ENCODE results near the gene MS4A4A. TPM values are rescaled to one million over a fixed set of nuclear protein-coding genes. Genes with fewer than 3 reads are reported as not detected.

The MS4A4A gene
- polyA plus RNA-seq, 1 donor from 2014 or later: not detected

GRCh38 chr11:60345489-60345888 is 65.0 kb downstream of the MS4A4A start:
- Histone ChIP-seq H3K4me2 (ENCODE audit: low read length) (no peak overlapping the region), H3K9ac (ENCODE audit: low read length) (no peak overlapping the region), H3K9me3 (ENCODE audit: low read length) (no peaks in the 10 kb centered on the region), H3K36me3 (ENCODE audit: insufficient read depth, low read length) (no peaks in the 10 kb centered on the region), H4K20me1 (ENCODE audit: insufficient read depth) (no peaks in the 10 kb centered on the region), H3K4me3 (ENCODE audit: low read length) (no peak overlapping the region), H3F3A (ENCODE audit: insufficient read depth, low read length, poor library complexity, severe bottlenecking) (no peaks in the 10 kb centered on the region), H3K9me2 (ENCODE audit: insufficient read depth, low read length) (no peaks in the 10 kb centered on the region), H3K27me3 (ENCODE audit: insufficient read depth, low read depth, low read length) (no peaks in the 10 kb centered on the region), H2AFZ (ENCODE audit: low read depth, low read length) (no peak overlapping the region), H3K79me2 (replicated peaks; ENCODE audit: insufficient read depth, low read length) (no peaks in the 10 kb centered on the region), H3K27ac (ENCODE audit: low read length) (no peak overlapping the region)
- no peak for TF ChIP-seq EP300 (conservative IDR thresholded peaks at IDR 0.05; ENCODE audit: poor library complexity, severe bottlenecking)
- no peak for TF ChIP-seq MXI1 (conservative IDR thresholded peaks at IDR 0.05; ENCODE audit: poor library complexity, severe bottlenecking)
- TF ChIP-seq, protein P1, sequence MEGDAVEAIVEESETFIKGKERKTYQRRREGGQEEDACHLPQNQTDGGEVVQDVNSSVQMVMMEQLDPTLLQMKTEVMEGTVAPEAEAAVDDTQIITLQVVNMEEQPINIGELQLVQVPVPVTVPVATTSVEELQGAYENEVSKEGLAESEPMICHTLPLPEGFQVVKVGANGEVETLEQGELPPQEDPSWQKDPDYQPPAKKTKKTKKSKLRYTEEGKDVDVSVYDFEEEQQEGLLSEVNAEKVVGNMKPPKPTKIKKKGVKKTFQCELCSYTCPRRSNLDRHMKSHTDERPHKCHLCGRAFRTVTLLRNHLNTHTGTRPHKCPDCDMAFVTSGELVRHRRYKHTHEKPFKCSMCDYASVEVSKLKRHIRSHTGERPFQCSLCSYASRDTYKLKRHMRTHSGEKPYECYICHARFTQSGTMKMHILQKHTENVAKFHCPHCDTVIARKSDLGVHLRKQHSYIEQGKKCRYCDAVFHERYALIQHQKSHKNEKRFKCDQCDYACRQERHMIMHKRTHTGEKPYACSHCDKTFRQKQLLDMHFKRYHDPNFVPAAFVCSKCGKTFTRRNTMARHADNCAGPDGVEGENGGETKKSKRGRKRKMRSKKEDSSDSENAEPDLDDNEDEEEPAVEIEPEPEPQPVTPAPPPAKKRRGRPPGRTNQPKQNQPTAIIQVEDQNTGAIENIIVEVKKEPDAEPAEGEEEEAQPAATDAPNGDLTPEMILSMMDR (IDR thresholded peaks at IDR 0.05; ENCODE audit: poor library complexity, severe bottlenecking): no peak
- no peak for TF ChIP-seq RAD21 (conservative IDR thresholded peaks at IDR 0.05)
- no peak for TF ChIP-seq EZH2 (IDR thresholded peaks at IDR 0.05; ENCODE audit: borderline replicate concordance, insufficient read depth, low read length, poor library complexity, severe bottlenecking)
- no peak for TF ChIP-seq REST (IDR thresholded peaks at IDR 0.05; ENCODE audit: borderline replicate concordance)
- TF ChIP-seq TAF1 (IDR thresholded peaks at IDR 0.05; ENCODE audit: low read depth): no peak
- no peak for TF ChIP-seq POLR2AphosphoS5 (IDR thresholded peaks at IDR 0.05)
- TF ChIP-seq SMC3 (conservative IDR thresholded peaks at IDR 0.05; ENCODE audit: poor library complexity): no peak

DNA sequence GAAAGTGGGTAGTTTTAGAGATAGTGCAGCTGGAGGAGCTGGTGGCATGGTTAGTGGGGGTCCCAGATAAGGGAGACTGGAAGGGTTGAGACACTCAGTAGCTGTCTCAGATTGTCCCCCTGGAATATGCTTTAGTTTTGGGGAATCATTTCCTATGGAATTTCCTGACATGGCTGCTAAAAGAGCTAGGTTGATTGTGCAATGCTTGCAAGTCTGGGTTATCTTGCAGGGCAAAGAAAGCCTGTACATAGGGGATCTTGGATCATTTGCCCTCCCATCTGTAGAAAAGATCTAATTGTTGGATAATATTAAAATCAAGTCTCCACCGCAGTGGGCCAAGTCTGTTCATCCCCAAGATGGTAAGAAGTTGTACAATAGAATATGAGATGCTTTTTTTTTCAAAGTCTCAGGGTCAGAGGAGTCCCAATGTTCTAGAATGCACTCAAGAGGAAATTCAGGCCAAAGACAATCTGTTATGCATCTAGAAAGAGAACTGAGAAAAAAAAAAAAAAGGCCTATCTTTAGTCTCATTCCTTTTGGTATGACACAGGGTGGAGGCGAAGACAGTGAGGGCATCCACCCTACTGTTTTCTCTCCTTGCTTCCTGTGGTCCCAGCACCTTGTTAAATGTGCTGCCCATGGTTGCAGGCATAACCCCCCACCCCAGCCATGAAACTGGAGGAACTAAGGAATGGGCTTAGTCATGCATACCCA is 66.8 kb downstream of the MS4A4A start:
- Histone ChIP-seq H3K27me3 (ENCODE audit: insufficient read depth, low read depth, low read length) (no peaks in the 10 kb centered on the region), H4K20me1 (ENCODE audit: insufficient read depth) (no peaks in the 10 kb centered on the region), H3F3A (ENCODE audit: insufficient read depth, low read length, poor library complexity, severe bottlenecking) (no peaks in the 10 kb centered on the region), H3K9me3 (ENCODE audit: low read length) (no peaks in the 10 kb centered on the region), H3K79me2 (replicated peaks; ENCODE audit: insufficient read depth, low read length) (no peaks in the 10 kb centered on the region), H3K27ac (ENCODE audit: low read length) (no peak overlapping the region), H2AFZ (ENCODE audit: low read depth, low read length) (no peak overlapping the region), H3K4me2 (ENCODE audit: low read length) (no peak overlapping the region), H3K9me2 (ENCODE audit: insufficient read depth, low read length) (no peaks in the 10 kb centered on the region), H3K4me3 (ENCODE audit: low read length) (no peak overlapping the region), H3K36me3 (ENCODE audit: insufficient read depth, low read length) (no peaks in the 10 kb centered on the region), H3K9ac (ENCODE audit: low read length) (no peak overlapping the region)
- no peak for TF ChIP-seq TAF1 (IDR thresholded peaks at IDR 0.05; ENCODE audit: low read depth)
